Measurements from ENCODE around the gene SND1.

- TF ChIP-seq CTCF (IDR thresholded peaks at IDR 0.05), result no peak
- no peak for TF ChIP-seq POLR2A (IDR thresholded peaks at IDR 0.05)
Measured at GRCh38 chr7:128053023-128053422, 401.0 kb downstream of the SND1 start.

All from right lobe of liver (tissue), 4 donors.